ENCODE data around the gene RBCK1. TPM values are rescaled to one million over a fixed set of nuclear protein-coding genes. Genes with fewer than 3 reads are reported as not detected.

Gene RBCK1
- total and polyA plus RNA-seq, 9 of the 15 experiments (the other 6 are each of a cell fraction or from before 2014, with no cell fraction given): 5.9 to 59.3 (median 26.5) TPM

GRCh38 chr20:380763-381580 is 27.1 kb upstream of the RBCK1 start (continued):
- TF ChIP-seq FOXP4 (CRISPR knock-in tag; IDR thresholded peaks at IDR 0.05; ENCODE audit: borderline replicate concordance) (peak; percentile 90), TAF9B (IDR thresholded peaks at IDR 0.05; ENCODE audit: partially characterized antibody) (peak; percentile 87), RBM34 (IDR thresholded peaks at IDR 0.05; ENCODE audit: borderline replicate concordance, insufficient read depth, low read length) (no peak), TOE1 (IDR thresholded peaks at IDR 0.05; ENCODE audit: borderline replicate concordance) (peak; percentile 84; the same call in 1 of the 2 replicates), TOE1 (CRISPR knock-in tag; IDR thresholded peaks at IDR 0.05; ENCODE audit: borderline replicate concordance, low read depth) (no peak), ZNF75A (CRISPR knock-in tag; IDR thresholded peaks at IDR 0.05) (no peak), ARID3A (IDR thresholded peaks at IDR 0.05; ENCODE audit: borderline replicate concordance, low read depth, low read length) (no peak), HMGN3 (IDR thresholded peaks at IDR 0.05; ENCODE audit: borderline replicate concordance, extremely low read depth, insufficient read length, low read depth, low read length) (peak; percentile 98), ARID4B (CRISPR knock-in tag; IDR thresholded peaks at IDR 0.05) (peak; percentile 69; the same call in 1 of the 2 replicates), ETV1 (tag; conservative IDR thresholded peaks at IDR 0.05; ENCODE audit: low read depth) (peak; percentile 100), HDAC3 (IDR thresholded peaks at IDR 0.05; ENCODE audit: borderline replicate concordance, partially characterized antibody) (peak; percentile 87), GATA2 (CRISPR knock-in tag; IDR thresholded peaks at IDR 0.05) (no peak), CEBPZ (IDR thresholded peaks at IDR 0.05; ENCODE audit: borderline replicate concordance, low read depth, low read length) (no peak)
